Fibroblast of pulmonary artery (primary cell): ENCODE measurements around the gene PAX6.
A peak's percentile ranks its signal among the peaks of the same experiment; 100 is the strongest.
"Not testable (repeated sequence)": the region's sequence is repeated elsewhere in the genome, so short reads cannot be mapped to it uniquely, and the experiment has no call there.

ENCODE experiments used
- DNase-seq: peaks from one replicate; pipeline ENCODE4 v3.0.0-alpha.2; 2010; ENCODE audit warnings: low read depth
- H3K4me3 ChIP-seq: replicated peaks from 2 replicates; pipeline ENCODE4 v1.5.1; 2011; ENCODE audit warnings: low read depth, mild to moderate bottlenecking, control low read depth, low read length, moderate library complexity
- TF ChIP-seq, protein P1 (sequence below): IDR thresholded peaks from 2 replicates; pipeline ENCODE4 v1.5.1; 2011; ENCODE audit warnings: mild to moderate bottlenecking, control low read depth, low read length, inconsistent platforms; ENCODE audit errors: missing control alignments

The PAX6 gene

DNA sequence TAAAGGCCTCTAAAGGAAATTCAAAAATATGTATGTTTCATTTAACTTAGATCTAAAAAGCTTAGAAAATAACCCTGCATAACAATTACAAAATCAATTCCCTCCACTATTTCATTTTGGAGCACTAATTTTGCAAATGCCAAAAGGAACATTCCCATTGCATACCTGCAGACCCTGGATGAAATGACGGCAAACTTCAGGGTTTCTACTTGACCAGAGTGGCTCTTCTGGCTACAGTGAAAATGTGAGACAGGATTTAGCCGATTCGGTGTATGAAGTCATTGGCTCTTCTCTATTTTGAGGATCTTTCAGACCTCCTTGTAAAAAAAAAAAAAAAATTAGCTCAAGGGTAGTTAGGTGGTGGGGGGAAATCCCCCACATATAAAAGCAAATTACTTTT is 44.1 kb downstream of the PAX6 start:
- no peak for DNase-seq
- TF ChIP-seq, protein P1, sequence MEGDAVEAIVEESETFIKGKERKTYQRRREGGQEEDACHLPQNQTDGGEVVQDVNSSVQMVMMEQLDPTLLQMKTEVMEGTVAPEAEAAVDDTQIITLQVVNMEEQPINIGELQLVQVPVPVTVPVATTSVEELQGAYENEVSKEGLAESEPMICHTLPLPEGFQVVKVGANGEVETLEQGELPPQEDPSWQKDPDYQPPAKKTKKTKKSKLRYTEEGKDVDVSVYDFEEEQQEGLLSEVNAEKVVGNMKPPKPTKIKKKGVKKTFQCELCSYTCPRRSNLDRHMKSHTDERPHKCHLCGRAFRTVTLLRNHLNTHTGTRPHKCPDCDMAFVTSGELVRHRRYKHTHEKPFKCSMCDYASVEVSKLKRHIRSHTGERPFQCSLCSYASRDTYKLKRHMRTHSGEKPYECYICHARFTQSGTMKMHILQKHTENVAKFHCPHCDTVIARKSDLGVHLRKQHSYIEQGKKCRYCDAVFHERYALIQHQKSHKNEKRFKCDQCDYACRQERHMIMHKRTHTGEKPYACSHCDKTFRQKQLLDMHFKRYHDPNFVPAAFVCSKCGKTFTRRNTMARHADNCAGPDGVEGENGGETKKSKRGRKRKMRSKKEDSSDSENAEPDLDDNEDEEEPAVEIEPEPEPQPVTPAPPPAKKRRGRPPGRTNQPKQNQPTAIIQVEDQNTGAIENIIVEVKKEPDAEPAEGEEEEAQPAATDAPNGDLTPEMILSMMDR: no peak
- no peak overlapping the region for H3K4me3 ChIP-seq

DNA sequence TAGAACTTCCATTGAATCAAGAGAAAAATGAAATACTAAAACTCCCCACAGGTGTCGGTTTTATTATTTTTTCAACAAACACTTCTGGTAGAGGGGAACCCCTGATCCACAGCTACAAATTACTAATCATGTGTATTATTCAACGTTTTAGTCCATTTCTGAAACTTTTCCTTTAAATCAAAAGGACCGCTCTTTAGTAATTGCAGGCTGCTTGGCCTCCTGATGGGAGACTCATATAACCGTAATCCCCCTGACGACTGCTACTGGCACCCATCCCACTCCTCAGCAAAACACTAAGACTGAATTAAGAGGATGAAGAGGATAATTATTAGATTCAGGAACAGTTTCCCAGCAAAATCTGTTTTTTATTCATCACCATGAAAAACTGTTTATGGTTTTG is 46.4 kb downstream of the PAX6 start:
- TF ChIP-seq, protein P1: no peak
- DNase-seq: no peak
- H3K4me3 ChIP-seq: no peak overlapping the region

DNA sequence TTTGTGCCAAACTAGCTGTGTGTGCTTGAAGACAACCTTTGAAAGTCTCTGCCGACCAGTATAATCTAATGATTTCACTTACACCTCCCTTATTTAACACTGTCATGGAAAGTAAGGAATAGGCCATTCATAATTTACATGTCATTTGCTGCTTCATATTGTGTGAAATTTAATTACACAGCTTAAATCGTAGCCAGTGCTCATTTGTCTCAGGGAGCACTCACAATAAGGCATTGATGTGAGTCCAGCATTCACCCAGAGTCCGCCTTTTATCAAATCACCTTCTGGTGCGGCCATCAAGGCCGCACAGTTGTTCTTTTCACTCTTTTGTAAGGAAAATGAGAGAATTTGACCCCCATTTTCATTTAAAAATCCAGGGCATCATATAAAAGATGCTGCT is 46.9 kb downstream of the PAX6 start:
- no peak overlapping the region for H3K4me3 ChIP-seq
- TF ChIP-seq, protein P1: no peak
- DNase-seq: no peak

DNA sequence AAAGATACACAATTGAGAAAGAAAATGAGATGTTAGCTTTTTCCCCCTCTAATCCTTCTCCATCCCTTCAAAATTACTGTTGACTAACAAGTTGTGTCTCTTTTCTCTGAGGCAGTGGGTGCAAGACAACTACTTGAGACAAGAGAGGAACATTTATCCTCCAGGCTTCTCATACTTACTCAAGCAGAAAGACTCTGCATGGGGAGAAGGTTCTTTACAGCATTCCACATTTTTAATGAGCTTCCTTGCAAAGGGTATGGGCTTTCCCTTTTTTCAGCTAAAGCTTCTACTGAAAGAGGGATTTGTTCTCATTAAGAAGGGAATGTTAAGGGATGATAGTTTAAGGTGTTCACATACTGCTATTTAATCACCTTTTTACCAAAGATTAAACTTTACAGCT is 47.8 kb downstream of the PAX6 start:
- TF ChIP-seq, protein P1: no peak
- no peak overlapping the region for H3K4me3 ChIP-seq
- no peak for DNase-seq

DNA sequence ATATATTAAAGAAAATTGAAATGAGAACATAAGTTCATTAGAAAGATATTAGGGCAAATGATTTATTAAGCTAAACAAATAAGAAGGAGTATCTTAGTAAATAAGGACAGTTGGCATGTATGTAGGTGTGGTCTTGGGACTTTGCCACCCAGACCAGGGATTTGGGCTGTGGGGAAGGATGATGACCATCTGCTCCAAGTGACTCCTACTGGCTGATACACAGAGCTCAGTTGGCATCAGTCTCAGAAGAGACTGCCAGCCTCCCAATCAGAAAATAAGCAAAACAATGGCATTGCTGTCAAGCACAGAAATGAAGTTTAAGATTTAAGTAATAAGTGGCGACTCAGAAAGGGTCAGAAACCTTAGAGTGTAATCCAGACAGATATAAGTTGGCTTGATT is 49.5 kb downstream of the PAX6 start:
- DNase-seq: no peak
- H3K4me3 ChIP-seq: no peak overlapping the region
- TF ChIP-seq, protein P1: no peak

DNA sequence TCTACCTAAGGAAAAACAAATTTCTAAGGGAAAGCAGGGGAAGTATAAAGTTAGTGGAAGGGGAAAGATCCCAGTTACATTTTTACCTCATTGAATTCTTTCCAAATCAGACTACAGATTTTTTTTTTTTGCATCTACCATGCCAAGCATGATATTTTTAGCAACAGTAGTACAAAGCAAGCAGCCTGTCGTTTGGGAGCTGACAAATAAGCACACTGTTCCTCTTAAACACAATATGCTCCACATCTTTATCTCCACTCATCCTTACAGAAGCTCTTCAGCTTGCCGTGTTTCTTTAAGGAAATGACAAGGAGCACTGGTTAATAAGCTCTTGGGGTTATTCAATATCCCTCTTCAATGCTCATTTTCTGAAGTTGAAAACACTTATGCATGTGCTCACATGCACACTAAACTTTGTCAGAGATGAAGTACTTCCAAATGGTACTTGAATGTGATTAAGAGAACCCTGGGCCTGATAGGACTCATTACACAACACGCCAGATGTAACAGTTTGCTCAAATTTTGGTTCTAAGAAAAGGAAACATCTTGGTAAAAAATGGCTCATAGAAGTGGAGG is 53.8 kb downstream of the PAX6 start:
- peak; percentile 10 for DNase-seq
- H3K4me3 ChIP-seq: no peak overlapping the region
- TF ChIP-seq, protein P1: no peak

DNA sequence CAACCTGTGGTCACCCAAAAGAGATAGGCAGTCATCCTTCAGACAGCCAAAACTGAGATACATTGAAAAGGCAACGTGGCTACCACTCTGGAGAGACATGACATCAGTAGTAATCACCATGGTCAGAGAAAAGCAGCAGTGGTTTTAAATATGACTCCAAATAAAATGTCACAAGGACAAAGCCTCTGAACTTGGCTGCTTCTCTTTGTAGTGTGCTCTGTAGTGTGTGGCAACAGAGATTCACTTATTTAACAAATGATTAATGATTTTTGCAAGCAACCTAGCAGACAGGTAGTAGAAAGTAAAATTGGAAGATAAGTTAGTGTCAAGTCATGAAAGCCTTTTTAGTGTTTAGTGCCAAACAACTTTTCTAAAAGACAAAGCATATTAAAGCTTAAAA is 63.5 kb downstream of the PAX6 start:
- H3K4me3 ChIP-seq: no peak overlapping the region
- DNase-seq: no peak
- TF ChIP-seq, protein P1: no peak

DNA sequence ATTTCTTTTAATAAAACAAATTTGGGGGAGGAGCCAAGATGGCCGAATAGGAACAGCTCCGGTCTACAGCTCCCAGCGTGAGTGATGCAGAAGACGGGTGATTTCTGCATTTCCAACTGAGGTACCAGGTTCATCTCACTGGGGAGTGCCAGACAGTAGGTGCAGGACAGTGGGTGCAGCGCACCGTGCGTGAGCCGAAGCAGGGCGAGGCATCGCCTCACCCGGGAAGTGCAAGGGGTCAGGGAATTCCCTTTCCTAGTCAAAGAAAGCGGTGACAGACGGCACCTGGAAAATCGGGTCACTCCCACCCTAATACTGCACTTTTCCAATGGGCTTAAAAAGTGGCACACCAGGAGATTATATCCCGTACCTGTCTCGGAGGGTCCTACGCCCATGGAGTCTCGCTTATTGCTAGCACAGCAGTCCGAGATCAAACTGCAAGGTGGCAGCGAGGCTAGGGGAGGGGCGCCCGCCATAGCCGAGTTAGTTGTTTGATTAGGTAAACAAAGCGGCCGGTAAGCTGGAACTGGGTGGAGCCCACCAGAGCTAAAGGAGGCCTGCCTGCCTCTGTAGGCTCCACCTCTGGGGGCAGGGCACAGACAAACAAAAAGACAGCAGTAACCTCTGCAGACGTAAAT is 70.3 kb downstream of the PAX6 start:
- H3K4me3 ChIP-seq, DNase-seq: not testable (repeated sequence)
